Thymus (tissue), 14 donors: ENCODE results near the gene GPRC5C. TPM values are rescaled to one million over a fixed set of nuclear protein-coding genes. Genes with fewer than 3 reads are reported as not detected.

ENCODE experiments used
- DNase-seq, 9 donors: peaks; one replicate each; pipeline ENCODE4 v3.0.0-alpha.2; 2013; ENCODE audit warnings: low spot score in 9 of 9, low read depth in 6 of 9, missing footprints in 1 of 9
- H3K27ac ChIP-seq, 2 donors: one replicate each; pipeline ENCODE4 v1.5.1; 2013; ENCODE audit warnings: control low read depth in 1 of 2, low read depth in 1 of 2, low read length in 1 of 2, mild to moderate bottlenecking in 1 of 2, moderate library complexity in 1 of 2
- H3K27me3 ChIP-seq, 2 donors: one replicate each; pipeline ENCODE4 v1.5.1; 2013; ENCODE audit warnings: low read length in 1 of 2; ENCODE audit not compliant: control insufficient read depth in 2 of 2, insufficient read depth in 1 of 2
- H3K36me3 ChIP-seq, 2 donors: one replicate each; pipeline ENCODE4 v1.5.1; 2013; ENCODE audit warnings: low read length in 1 of 2, mild to moderate bottlenecking in 1 of 2, moderate library complexity in 1 of 2; ENCODE audit not compliant: control insufficient read depth in 2 of 2, insufficient read depth in 2 of 2
- H3K4me1 ChIP-seq, 2 donors: one replicate each; pipeline ENCODE4 v1.5.1; 2013; ENCODE audit warnings: low read length in 2 of 2; ENCODE audit not compliant: control insufficient read depth in 2 of 2, insufficient read depth in 2 of 2
- H3K4me3 ChIP-seq, 2 donors: one replicate each; pipeline ENCODE4 v1.5.1; 2013; ENCODE audit warnings: low read length in 2 of 2, control low read depth in 1 of 2, mild to moderate bottlenecking in 1 of 2
- H3K9me3 ChIP-seq, 2 donors: one replicate each; pipeline ENCODE4 v1.5.1; 2013; ENCODE audit warnings: low read length in 1 of 2, mild to moderate bottlenecking in 1 of 2; ENCODE audit not compliant: control insufficient read depth in 2 of 2, insufficient read depth in 1 of 2
- WGBS: extraction: QIAGEN DNeasy Blood & Tissue Kit; methylation state at CpG from one replicate; pipeline ENCODE4 v1.1.7; 2013; 5-methylcytosine and 5-hydroxymethylcytosine counted together
- long read RNA-seq, 10 donors: transcript quantifications; one replicate each; lab custom pipeline, GENCODE V29; 2026
- polyA plus RNA-seq: library from polyadenylated mRNA; stranded (reverse); fragments of 200-250 nt; gene quantifications from one replicate; pipeline ENCODE4 v1.2.3, GENCODE V29; 2013
- total RNA-seq: library from RNA; stranded (reverse); fragments of 120-200 nt; gene quantifications from one replicate; pipeline ENCODE4 v1.2.4, GENCODE V29; 2013
- donor health status: healthy.

GPRC5C gene, protein sequence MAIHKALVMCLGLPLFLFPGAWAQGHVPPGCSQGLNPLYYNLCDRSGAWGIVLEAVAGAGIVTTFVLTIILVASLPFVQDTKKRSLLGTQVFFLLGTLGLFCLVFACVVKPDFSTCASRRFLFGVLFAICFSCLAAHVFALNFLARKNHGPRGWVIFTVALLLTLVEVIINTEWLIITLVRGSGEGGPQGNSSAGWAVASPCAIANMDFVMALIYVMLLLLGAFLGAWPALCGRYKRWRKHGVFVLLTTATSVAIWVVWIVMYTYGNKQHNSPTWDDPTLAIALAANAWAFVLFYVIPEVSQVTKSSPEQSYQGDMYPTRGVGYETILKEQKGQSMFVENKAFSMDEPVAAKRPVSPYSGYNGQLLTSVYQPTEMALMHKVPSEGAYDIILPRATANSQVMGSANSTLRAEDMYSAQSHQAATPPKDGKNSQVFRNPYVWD
- total RNA-seq (11.5 TPM), polyA plus RNA-seq (14.3 TPM)
- long read RNA-seq, donor 1, partial matches to known transcripts = 0 of 1 reads
- long read RNA-seq, donor 1, other reads (novel, unspliced or antisense) = 0 of 1 reads
- long read RNA-seq, donor 2 = 0 reads
- long read RNA-seq, donor 3, partial matches to known transcripts = 0 of 1 reads
- long read RNA-seq, donor 3, other reads (novel, unspliced or antisense) = 0 of 1 reads
- long read RNA-seq, donor 4, partial matches to known transcripts = 0 of 2 reads
- long read RNA-seq, donor 4, other reads (novel, unspliced or antisense) = 0 of 2 reads
- long read RNA-seq, donor 5, transcript GPRC5C-207 (1 exons, 2,224 nt) = minor isoform, 8 of 23 reads
- long read RNA-seq, donor 5, transcript GPRC5C-202 (4 exons, 2,988 nt) = major isoform, 9 of 23 reads
- long read RNA-seq, donor 5, partial matches to known transcripts = 5 of 23 reads
- long read RNA-seq, donor 5, other reads (novel, unspliced or antisense) = 0 of 23 reads
- long read RNA-seq, donor 6, partial matches to known transcripts = 0 of 2 reads
- long read RNA-seq, donor 6, other reads (novel, unspliced or antisense) = 0 of 2 reads
- long read RNA-seq, donor 7, partial matches to known transcripts = 0 of 4 reads
- long read RNA-seq, donor 7, other reads (novel, unspliced or antisense) = 0 of 4 reads
- long read RNA-seq, donor 8, partial matches to known transcripts = 0 of 1 reads
- long read RNA-seq, donor 8, other reads (novel, unspliced or antisense) = 0 of 1 reads
- long read RNA-seq, donor 9, partial matches to known transcripts = 0 of 4 reads
- long read RNA-seq, donor 9, other reads (novel, unspliced or antisense) = 0 of 4 reads
- long read RNA-seq, donor 10, partial matches to known transcripts = 0 of 4 reads
- long read RNA-seq, donor 10, other reads (novel, unspliced or antisense) = 0 of 4 reads

DNA sequence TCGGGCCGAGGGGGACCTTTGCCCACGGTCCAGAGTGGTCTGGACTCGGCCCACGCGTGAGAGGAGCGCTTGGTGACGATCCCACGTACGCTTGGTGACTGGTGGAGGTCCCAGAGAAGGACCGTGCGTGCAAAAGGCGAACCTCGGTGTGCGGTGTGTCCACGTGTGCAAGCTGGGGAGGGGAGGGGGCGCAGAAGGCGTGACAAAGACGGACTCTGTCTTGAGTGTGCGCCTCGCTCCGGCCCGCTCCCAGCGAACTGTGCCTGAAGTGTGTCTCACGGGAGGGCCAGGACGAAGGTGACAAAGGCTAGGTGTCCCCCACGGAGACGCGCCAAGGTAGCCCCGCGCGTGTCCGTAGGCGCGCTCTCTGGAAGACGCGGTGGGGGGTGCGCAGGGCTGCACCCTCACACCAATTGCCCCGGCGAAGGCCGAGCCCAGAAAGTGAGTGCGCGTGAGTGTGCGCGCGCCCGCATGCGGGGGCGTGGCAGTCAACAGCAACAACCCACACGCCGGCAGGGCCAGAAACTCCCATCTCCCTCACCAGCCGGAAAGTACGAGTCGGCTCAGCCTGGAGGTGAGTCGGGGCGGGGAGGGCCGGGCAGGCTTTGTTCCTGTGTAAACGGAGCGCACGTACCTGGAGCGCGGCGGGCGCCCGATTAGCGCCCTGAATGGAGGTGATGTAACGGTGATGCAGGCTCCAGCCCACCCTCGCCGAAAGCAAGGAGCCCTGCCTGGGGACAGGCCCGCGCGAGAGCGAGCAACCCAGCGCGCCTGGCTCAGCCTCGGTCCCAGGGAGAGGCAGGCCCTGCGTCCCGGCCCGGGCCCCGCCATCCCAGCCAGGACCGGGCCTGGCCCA lies at the start of gene GPRC5C:
Gene GPRC5C, plus strand, starts transcription at position 521 of the 856 bp plus-strand sequence. CDS start 7,689 bp downstream, outside the sequence.
- peak within 1 kb of the TSS; percentile 30 to 78 for H3K27ac ChIP-seq
- peak in 1 of 9 donors; percentile 65 for DNase-seq
- WGBS = 1% methylated on average over 81 of the region's 81 CpGs
- H3K9me3 ChIP-seq = peaks cover 0 to 13% of the 10 kb centered on the region in 2 donors
- H3K36me3 ChIP-seq = no peaks in the 10 kb centered on the region
- H3K27me3 ChIP-seq = peaks cover 57 to 88% of the 10 kb centered on the region in 2 donors
- peaks cover 8 to 36% of the 10 kb centered on the region in 2 donors for H3K4me1 ChIP-seq
- peak within 1 kb of the TSS; percentile 25 to 29 for H3K4me3 ChIP-seq

DNA sequence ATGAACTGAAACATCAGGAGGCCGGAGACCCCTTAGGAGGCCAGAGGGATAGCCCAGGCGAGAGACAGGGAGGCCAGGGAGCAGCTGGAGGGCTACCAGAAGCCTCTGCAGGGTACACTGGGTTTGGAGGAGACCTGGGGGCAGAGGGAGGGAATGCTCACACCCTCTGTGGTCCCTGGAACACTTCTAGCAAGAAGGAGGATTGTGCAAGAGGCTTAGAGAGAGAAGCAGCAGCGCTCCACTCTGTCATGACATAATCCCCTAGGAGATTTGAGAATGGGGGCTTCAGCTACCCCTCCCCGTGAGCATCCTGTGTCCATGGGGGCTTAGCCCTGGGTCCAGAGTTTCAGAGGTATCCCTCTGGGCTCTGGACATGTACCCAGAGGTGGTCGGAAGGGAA lies 48.7 kb upstream of the GPRC5C start:
- H3K27ac ChIP-seq = no peak overlapping the region
- H3K4me3 ChIP-seq = no peak overlapping the region
- peaks cover 8 to 31% of the 10 kb centered on the region in 2 donors for H3K4me1 ChIP-seq
- no peaks in the 10 kb centered on the region for H3K27me3 ChIP-seq
- 98% methylated on average over 5 of the region's 5 CpGs for WGBS
- no peaks in the 10 kb centered on the region for H3K9me3 ChIP-seq
- no peak for DNase-seq
- H3K36me3 ChIP-seq = no peaks in the 10 kb centered on the region

DNA sequence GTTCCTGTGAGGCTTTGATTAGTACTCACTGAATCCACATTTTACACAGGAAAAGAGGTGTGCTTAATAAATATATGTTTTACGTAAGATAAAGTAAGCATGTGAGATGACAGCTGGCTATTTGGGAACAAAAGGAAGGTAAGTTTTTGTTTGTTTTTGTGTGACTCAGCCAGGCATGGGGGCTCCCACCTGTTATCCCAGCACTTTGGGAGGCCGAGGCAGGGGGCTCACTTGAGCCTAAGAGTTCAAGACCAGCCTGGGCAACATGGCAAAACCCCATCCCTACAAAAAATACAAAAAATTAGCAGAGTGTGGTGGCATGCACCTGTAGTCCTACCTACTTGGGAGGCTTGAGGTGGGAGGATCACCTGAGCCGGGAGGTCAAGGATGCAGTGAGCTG lies 46.7 kb upstream of the GPRC5C start:
- 98% methylated on average over 3 of the region's 3 CpGs for WGBS
- H3K4me1 ChIP-seq = peaks cover 2 to 36% of the 10 kb centered on the region in 2 donors
- H3K9me3 ChIP-seq = no peaks in the 10 kb centered on the region
- no peaks in the 10 kb centered on the region for H3K27me3 ChIP-seq
- H3K4me3 ChIP-seq = no peak overlapping the region
- no peak overlapping the region for H3K27ac ChIP-seq
- H3K36me3 ChIP-seq = no peaks in the 10 kb centered on the region
- no peak for DNase-seq

DNA sequence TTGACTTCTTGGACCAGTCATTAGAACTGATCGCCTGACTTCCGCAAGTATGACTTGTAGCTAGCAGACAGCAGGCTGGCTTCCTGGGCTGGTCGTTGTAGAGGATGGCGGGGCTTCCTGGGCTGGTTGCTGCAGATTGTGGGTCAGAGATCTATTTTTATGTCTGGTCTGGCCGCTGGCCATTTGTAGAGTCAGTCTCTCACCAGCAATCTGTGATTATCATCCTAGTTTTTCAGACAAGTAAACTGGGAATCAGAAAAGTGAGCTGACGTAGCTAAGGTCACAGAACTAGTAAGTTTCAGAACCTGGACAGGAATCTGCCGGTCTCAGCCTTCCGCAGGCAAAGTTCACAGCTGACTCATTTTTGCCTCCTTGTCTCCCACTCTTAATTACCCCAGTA lies 45.5 kb upstream of the GPRC5C start:
- H3K27me3 ChIP-seq = no peaks in the 10 kb centered on the region
- no peak overlapping the region for H3K27ac ChIP-seq
- H3K9me3 ChIP-seq = no peaks in the 10 kb centered on the region
- WGBS = 80% methylated on average over 8 of the region's 8 CpGs
- no peak for DNase-seq
- H3K4me1 ChIP-seq = peaks cover 0 to 37% of the 10 kb centered on the region in 2 donors
- no peaks in the 10 kb centered on the region for H3K36me3 ChIP-seq
- no peak overlapping the region for H3K4me3 ChIP-seq

DNA sequence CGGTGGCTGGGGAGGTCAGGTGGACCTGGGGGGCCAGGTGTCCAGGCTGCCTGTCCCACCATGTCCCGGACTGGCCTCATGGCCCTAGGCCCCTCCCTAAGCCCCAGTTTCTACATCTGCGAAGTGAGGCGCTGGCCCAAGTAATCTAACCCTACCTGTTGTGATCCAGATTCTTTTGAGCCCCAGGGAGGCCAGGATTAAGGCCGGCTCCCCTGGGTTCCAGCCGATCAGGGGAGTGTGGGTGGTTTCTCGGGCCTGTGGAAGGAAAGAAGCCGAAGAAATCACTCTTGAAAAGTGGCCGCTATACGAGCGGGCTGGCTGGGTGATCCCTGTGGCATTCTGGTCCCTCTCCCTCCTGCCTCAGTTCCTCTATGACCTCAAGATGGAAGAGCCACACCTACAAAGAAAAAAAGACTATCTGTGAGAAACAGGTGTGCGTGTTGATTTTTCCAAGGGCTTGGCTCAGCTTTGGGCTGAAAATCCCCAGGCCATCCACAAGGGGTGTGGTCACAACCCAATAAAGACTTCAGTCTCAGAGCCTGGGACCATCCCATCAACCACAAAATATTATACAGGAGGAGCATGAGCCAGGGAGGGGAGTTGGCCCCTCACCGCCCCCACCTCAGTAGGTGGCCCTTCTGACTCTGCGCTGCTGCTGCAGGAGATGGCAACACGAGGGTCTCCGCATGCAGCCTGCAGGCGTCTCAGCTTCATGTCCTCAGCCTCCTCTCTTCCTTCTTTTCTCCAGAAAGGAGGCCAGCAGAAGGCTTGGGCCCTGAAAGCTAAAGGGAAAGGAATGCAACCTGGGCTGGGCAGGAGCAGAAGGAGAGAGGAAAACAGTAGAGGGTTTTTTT lies 44.3 kb upstream of the GPRC5C start:
- no peak overlapping the region for H3K27ac ChIP-seq
- 93% methylated on average over 17 of the region's 17 CpGs for WGBS
- no peaks in the 10 kb centered on the region for H3K27me3 ChIP-seq
- H3K4me3 ChIP-seq = no peak overlapping the region
- no peaks in the 10 kb centered on the region for H3K36me3 ChIP-seq
- H3K4me1 ChIP-seq = peaks cover 0 to 44% of the 10 kb centered on the region in 2 donors
- H3K9me3 ChIP-seq = no peaks in the 10 kb centered on the region
- no peak for DNase-seq

DNA sequence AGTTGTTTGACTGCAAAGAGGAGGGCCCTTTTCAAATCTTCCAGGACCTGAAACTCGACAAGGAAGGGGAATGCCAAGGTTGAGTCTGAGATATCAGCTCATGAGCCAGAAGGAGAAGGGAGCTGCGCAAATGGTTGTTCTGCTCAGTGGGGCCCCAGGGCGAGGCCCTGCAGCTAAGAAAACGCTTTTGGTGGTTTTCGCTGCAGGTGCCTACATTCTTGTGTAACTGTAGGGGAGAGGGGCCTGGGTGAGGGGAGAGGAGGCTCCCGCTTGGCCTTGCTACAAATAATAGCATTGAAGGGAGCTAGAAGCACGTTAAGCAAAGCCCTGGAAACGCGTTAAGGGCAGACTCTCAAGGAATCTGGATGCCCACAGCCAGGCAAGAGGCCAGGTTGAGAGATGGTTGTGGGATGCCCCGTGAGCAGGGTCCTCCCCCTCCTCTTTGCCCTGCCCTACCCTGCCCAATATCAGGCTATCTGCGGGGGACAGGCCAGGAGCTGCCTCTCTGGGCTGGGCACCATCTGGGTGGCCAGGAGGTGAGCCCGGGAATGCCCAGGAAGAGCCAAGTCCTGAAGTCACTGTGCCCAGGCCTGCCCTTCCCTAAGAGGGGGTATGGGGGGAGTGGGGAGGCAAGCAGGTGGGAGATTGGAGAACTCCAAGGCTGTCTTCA lies 42.7 kb upstream of the GPRC5C start:
- Histone ChIP-seq H3K4me3 (no peak overlapping the region), H3K27me3 (no peaks in the 10 kb centered on the region), H3K4me1 (peaks cover 0 to 61% of the 10 kb centered on the region in 2 donors), H3K27ac (peak overlapping the region in 1 of 2 donors; percentile 88), H3K36me3 (no peaks in the 10 kb centered on the region), H3K9me3 (no peaks in the 10 kb centered on the region)
- DNase-seq = peak in 6 of 9 donors; percentile 42 to 85 (median 59)
- 56% methylated on average over 12 of the region's 12 CpGs for WGBS

DNA sequence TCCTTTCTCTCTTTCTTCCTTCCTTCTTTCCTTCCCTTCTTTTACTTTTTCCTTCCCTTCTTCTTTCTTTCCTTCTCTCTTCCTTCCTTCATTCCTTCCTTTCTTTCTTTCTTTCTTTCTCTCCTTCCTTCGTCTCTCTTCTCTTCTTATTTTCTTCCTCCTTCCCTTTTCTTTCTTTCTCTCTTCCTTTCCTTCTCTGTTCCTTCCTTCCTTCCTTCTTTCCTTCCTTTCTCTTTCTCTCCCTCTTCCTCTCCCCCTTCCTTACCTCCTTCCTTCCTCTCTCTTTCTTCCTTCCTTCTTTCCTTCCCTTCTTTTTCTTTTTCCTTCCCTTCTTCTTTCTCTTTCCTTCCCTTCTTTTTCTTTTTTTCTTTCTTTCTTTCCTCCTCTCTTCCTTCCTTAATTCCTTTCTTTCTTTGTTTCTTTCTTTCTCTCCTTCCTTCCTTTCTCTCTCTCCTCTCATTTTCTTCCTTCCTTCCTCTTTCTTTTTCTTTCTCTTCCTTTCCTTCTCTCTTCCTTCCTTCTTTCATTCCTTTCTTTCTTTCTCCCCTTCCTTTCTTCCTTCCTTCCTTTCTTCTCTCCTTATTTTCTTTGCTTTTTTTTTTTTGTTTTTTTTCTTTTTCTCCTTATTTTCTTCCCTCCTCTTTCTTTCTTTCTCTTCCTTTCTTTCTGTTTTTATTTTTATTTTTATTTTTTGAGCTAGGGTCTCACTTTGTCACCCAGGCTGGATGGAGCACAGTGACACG lies 41.8 kb upstream of the GPRC5C start:
- H3K27me3 ChIP-seq = no peaks in the 10 kb centered on the region
- DNase-seq = no peak
- H3K4me3 ChIP-seq = no peak overlapping the region
- peak overlapping the region in 1 of 2 donors; percentile 88 for H3K27ac ChIP-seq
- peaks cover 0 to 66% of the 10 kb centered on the region in 2 donors for H3K4me1 ChIP-seq
- WGBS = 98% methylated on average over 2 of the region's 2 CpGs
- no peaks in the 10 kb centered on the region for H3K9me3 ChIP-seq
- no peaks in the 10 kb centered on the region for H3K36me3 ChIP-seq
